ENCODE measurements around the gene TSHZ3. TPM values are rescaled to one million over a fixed set of nuclear protein-coding genes. Genes with fewer than 3 reads are reported as not detected.
A peak's percentile ranks its signal among the peaks of the same experiment; 100 is the strongest.

TSHZ3 gene
- total RNA-seq, 6 donors from 2014 or later: 2.9 to 10.1 (median 6.3) TPM

DNA sequence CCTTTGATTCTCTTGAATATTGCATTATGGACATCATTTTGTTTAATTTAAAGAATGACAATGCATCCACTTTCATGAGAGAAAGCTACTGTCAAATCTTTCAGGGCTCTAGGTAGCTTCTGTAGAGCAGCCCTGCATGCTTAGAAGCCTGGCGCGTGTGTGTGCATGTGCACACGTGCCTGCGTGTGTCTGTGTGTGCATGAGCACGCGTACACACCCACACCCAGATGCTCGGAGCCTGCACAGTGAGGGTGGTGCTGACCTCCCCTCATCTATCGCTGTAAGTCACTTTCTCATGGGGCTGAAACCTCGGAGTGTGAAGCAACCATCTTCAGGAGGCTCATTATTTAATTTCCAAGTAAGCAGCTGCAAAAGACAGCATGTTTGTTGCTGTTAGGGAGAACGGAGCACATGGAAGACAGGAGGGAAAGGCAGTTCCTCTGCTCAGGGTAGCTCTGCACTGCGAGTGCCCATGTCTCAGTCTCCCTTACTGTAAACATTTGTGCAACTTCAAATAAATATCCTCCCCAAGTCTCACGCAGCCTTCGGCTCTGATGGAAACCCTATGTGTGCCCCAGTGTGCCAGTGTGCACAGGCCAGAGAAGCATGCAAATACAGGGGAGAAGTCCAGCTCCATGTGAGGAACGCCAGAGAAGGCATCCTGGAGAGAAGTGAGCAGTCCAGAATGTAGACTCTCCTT is 22.8 kb downstream of the TSHZ3 start:
- Histone ChIP-seq H3K4me1 (peaks cover 0 to 16% (median 3%) of the 10 kb centered on the region in 4 donors), H3K27ac (no peak overlapping the region)
- peak in 1 of 2 donors; percentile 15 for DNase-seq

DNA sequence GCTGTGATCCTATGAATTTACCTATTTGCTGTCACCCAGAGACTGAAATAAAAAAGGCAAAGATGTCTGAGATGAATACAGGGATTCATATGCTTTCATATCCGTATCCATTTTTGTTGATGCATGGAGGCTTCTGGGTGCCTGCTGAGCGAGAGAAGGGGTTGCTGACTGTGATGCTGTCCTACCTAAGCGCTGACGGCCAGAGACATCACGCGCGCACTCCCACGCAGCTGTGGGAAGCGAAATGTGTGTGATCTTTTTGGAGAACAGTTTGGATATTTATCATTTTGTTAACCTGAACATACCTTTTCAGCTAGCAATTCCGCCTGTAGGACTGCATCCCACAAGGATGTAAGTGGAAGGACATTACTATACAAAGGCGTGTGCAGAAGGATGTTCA is 23.9 kb downstream of the TSHZ3 start:
- no peak for TF ChIP-seq POLR2AphosphoS5 (IDR thresholded peaks at IDR 0.05)
- TF ChIP-seq, protein P1, sequence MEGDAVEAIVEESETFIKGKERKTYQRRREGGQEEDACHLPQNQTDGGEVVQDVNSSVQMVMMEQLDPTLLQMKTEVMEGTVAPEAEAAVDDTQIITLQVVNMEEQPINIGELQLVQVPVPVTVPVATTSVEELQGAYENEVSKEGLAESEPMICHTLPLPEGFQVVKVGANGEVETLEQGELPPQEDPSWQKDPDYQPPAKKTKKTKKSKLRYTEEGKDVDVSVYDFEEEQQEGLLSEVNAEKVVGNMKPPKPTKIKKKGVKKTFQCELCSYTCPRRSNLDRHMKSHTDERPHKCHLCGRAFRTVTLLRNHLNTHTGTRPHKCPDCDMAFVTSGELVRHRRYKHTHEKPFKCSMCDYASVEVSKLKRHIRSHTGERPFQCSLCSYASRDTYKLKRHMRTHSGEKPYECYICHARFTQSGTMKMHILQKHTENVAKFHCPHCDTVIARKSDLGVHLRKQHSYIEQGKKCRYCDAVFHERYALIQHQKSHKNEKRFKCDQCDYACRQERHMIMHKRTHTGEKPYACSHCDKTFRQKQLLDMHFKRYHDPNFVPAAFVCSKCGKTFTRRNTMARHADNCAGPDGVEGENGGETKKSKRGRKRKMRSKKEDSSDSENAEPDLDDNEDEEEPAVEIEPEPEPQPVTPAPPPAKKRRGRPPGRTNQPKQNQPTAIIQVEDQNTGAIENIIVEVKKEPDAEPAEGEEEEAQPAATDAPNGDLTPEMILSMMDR (IDR thresholded peaks at IDR 0.05): no peak
- Histone ChIP-seq H3K4me3 (no peak overlapping the region), H3K36me3 (no peaks in the 10 kb centered on the region), H3K4me1 (peaks cover 0 to 15% (median 3%) of the 10 kb centered on the region in 4 donors), H3K9me3 (no peaks in the 10 kb centered on the region), H3K27ac (no peak overlapping the region), H3K27me3 (no peaks in the 10 kb centered on the region)
- ATAC-seq (ENCODE audit: low FRiP score in 2 of 2) (no peak), DNase-seq (no peak)
- WGBS, 2 donors: 94 to 97% methylated on average over 11 of the region's 11 CpGs

More for the DNA sequence above, 22.8 kb downstream of the TSHZ3 start:
- Histone ChIP-seq H3K27me3 (no peaks in the 10 kb centered on the region), H3K36me3 (no peaks in the 10 kb centered on the region), H3K9me3 (no peaks in the 10 kb centered on the region), H3K4me3 (no peak overlapping the region)
- ATAC-seq (ENCODE audit: low FRiP score in 2 of 2): no peak
- 56 to 67% methylated on average over 14 of the region's 14 CpGs for WGBS, 2 donors
- TF ChIP-seq POLR2A (IDR thresholded peaks at IDR 0.05): no peak
- TF ChIP-seq, protein P1 (IDR thresholded peaks at IDR 0.05): no peak
- no peak for TF ChIP-seq EP300 (IDR thresholded peaks at IDR 0.05)
- no peak for TF ChIP-seq POLR2AphosphoS5 (IDR thresholded peaks at IDR 0.05)

DNA sequence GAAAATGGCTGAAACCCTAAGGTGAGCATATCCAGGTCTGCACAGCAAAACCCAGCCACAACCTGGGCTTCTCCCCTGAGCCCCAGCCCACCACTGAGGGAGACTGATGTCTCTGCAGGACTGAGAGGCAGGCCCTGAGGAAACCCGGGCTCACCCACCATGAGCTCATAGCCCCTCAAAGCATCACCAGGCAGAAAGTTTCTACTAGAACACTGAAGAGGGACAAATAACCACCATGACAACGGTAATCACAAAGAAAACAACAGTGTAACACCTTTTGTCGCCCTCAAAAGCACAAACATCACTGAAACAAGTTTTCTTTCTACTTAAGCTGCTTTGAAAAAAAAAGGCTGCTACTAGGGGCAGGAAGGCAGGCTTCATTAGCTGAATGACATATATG is 29.8 kb downstream of the TSHZ3 start:
- Histone ChIP-seq H3K4me3 (no peak overlapping the region), H3K4me1 (peaks cover 0 to 17% (median 8%) of the 10 kb centered on the region in 4 donors), H3K9me3 (no peaks in the 10 kb centered on the region), H3K27me3 (no peaks in the 10 kb centered on the region), H3K36me3 (no peaks in the 10 kb centered on the region), H3K27ac (no peak overlapping the region)
- TF ChIP-seq, protein P1 (IDR thresholded peaks at IDR 0.05): no peak
- TF ChIP-seq POLR2AphosphoS5 (IDR thresholded peaks at IDR 0.05) (no peak), EP300 (IDR thresholded peaks at IDR 0.05) (no peak), POLR2A (IDR thresholded peaks at IDR 0.05) (no peak)
- no peak for ATAC-seq (ENCODE audit: low FRiP score in 2 of 2)
- 56 to 58% methylated on average over 3 of the region's 3 CpGs for WGBS, 2 donors
- DNase-seq: no peak

DNA sequence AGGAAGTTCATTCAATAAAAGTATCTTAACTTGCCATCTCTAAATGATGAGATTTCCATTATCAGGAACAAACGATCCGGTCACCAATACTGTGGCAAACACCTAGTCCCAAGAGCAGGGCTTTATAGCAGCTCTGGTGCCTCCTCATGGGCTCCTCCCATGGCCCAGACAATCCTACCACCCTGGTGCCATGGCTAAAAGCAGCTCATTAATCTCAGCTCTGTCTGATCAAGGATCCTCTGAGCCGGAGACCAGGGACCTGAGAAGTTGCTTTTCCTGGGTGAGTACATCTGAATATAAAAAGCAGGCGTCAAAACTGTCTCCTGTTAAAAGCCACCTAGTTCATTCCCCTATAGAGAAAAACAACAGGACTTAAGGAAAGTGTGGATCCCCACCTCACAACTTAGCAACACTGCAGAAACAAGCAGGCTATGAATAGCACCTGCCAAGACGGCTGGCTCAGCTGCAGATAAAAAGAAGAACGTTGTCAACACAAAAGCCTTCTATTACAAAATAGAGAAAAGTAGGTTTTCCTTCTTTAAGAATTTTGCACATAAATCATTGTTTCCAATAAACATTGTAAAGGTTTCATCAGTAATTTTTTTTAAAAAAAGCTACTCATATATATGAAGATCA is 30.3 kb downstream of the TSHZ3 start:
- ATAC-seq (ENCODE audit: low FRiP score in 2 of 2) (no peak), DNase-seq (no peak)
- Histone ChIP-seq H3K36me3 (no peaks in the 10 kb centered on the region), H3K4me1 (peaks cover 0 to 17% (median 8%) of the 10 kb centered on the region in 4 donors), H3K27ac (no peak overlapping the region), H3K4me3 (no peak overlapping the region), H3K9me3 (no peaks in the 10 kb centered on the region), H3K27me3 (no peaks in the 10 kb centered on the region)
- TF ChIP-seq POLR2A (IDR thresholded peaks at IDR 0.05) (no peak), EP300 (IDR thresholded peaks at IDR 0.05) (no peak), POLR2AphosphoS5 (IDR thresholded peaks at IDR 0.05) (no peak)
- TF ChIP-seq, protein P1 (IDR thresholded peaks at IDR 0.05): no peak
- WGBS, 2 donors: 53 to 58% methylated on average over 5 to 6 of the region's 6 CpGs
